ENCODE measurements around the gene SMTN. TPM values are rescaled to one million over a fixed set of nuclear protein-coding genes. Genes with fewer than 3 reads are reported as not detected.

The SMTN gene
- total RNA-seq, 5 donors from 2014 or later (not counting 1 experiment from before 2014, with no cell fraction given) = 2.6 to 10.1 (median 3.8) TPM

- H3K9me3 Mint-ChIP-seq = no peaks in the 10 kb centered on the region
- CTCF ChIA-PET = no interaction called here
- no peak overlapping the region for H3K27ac Mint-ChIP-seq
- no peaks in the 10 kb centered on the region for H3K36me3 Mint-ChIP-seq
- H3K4me3 Mint-ChIP-seq = no peak overlapping the region
- Histone ChIP-seq H3K9me3 (no peaks in the 10 kb centered on the region), H3K4me3 (ENCODE audit: control insufficient read depth in 1 of 2, extremely low read depth in 1 of 2, low read length in 1 of 2) (no peak overlapping the region), H3K36me3 (ENCODE audit: control insufficient read depth in 2 of 2, extremely low read depth in 1 of 2, insufficient read depth in 1 of 2, low read length in 1 of 2) (no peaks in the 10 kb centered on the region), H3K27ac (ENCODE audit: low read length) (no peak overlapping the region), H3K27me3 (replicated peaks in 1 of 2; ENCODE audit: control insufficient read depth in 2 of 2, extremely low read depth in 1 of 2, insufficient read depth in 2 of 2, low read length in 1 of 2) (peaks cover 0 to 24% of the 10 kb centered on the region in 2 experiments), H3K4me1 (ENCODE audit: control insufficient read depth in 1 of 2, extremely low read depth in 1 of 2, insufficient read depth in 2 of 2, low read length in 2 of 2) (no peaks in the 10 kb centered on the region)
- ATAC-seq (replicated peaks in 1 of 4) = no peak
- 67% methylated on average over 2 of the region's 10 CpGs for WGBS (ENCODE audit: insufficient coverage)
- H3K27me3 Mint-ChIP-seq = peaks cover 4 to 8% of the 10 kb centered on the region in 2 donors
- POLR2A ChIA-PET = no interaction called here
- no peaks in the 10 kb centered on the region for H3K4me1 Mint-ChIP-seq
- DNase-seq = no peak
Measured at GRCh38 chr22:31137721-31138120, 56.6 kb downstream of the SMTN start.

DNA sequence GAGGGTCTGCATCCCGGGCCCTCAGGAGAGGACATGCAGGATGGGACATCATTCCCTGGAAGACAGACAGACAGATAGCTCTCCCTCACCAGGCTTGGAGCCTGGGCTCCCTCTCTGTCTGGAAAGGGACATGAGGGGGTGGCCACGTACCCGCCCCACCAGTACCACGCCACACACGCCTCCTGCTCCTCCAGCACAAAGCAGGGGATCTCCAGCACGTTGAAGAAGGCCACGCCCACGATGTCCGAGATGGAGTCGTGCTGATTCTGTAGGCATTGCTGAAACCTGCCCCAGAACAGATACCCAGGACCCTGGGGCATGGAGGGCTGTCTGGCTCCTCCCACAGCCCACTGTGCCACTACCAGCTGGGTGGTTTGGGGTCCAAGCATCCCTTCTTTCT, 57.0 kb downstream of the SMTN start:
- Histone ChIP-seq H3K4me1 (ENCODE audit: control insufficient read depth in 1 of 2, extremely low read depth in 1 of 2, insufficient read depth in 2 of 2, low read length in 2 of 2) (no peaks in the 10 kb centered on the region), H3K36me3 (ENCODE audit: control insufficient read depth in 2 of 2, extremely low read depth in 1 of 2, insufficient read depth in 1 of 2, low read length in 1 of 2) (no peaks in the 10 kb centered on the region), H3K27ac (ENCODE audit: low read length) (no peak overlapping the region), H3K4me3 (ENCODE audit: control insufficient read depth in 1 of 2, extremely low read depth in 1 of 2, low read length in 1 of 2) (no peak overlapping the region), H3K27me3 (replicated peaks in 1 of 2; ENCODE audit: control insufficient read depth in 2 of 2, extremely low read depth in 1 of 2, insufficient read depth in 2 of 2, low read length in 1 of 2) (peaks cover 0 to 24% of the 10 kb centered on the region in 2 experiments), H3K9me3 (no peaks in the 10 kb centered on the region)
- no peak overlapping the region for H3K4me3 Mint-ChIP-seq
- H3K9me3 Mint-ChIP-seq = no peaks in the 10 kb centered on the region
- H3K36me3 Mint-ChIP-seq = no peaks in the 10 kb centered on the region
- CTCF ChIA-PET = interaction anchor here in 1 of 2 donors (0.5 kb wide), 1 partner anchor 185 kb away, joined by 7 read pairs; no protein-coding TSS in a partner anchor
- ATAC-seq (replicated peaks in 1 of 4) = no peak
- peaks cover 4 to 8% of the 10 kb centered on the region in 2 donors for H3K27me3 Mint-ChIP-seq
- no peak overlapping the region for H3K27ac Mint-ChIP-seq
- WGBS (ENCODE audit: insufficient coverage) = 69% methylated on average over 6 of the region's 10 CpGs
- no peak for DNase-seq
- POLR2A ChIA-PET = no interaction called here
- no peaks in the 10 kb centered on the region for H3K4me1 Mint-ChIP-seq

DNA sequence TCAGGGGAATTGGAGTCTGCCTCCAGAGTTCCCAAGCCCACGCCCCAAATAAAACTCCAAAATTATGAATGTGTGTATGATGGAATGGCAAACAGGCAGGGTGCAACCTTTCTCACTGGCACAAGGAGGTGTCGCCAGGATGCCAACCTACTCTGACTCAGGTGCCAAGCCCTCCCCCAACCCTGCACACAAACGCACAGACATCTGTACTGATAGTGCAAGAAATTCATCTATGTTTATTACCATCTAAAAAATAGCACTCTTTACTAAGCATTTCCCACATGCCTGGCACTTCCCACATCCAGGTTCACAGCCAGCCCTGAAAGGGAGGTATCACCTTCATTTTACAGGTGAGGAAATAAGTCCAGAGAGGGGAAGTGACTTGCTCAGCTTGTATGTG, 57.9 kb downstream of the SMTN start:
- Mint-ChIP-seq H3K4me3 (no peak overlapping the region), H3K27ac (no peak overlapping the region), H3K9me3 (no peaks in the 10 kb centered on the region), H3K27me3 (peaks cover 4 to 8% of the 10 kb centered on the region in 2 donors), H3K36me3 (no peaks in the 10 kb centered on the region), H3K4me1 (no peaks in the 10 kb centered on the region)
- Histone ChIP-seq H3K27ac (ENCODE audit: low read length) (no peak overlapping the region), H3K4me1 (ENCODE audit: control insufficient read depth in 1 of 2, extremely low read depth in 1 of 2, insufficient read depth in 2 of 2, low read length in 2 of 2) (no peaks in the 10 kb centered on the region), H3K4me3 (ENCODE audit: control insufficient read depth in 1 of 2, extremely low read depth in 1 of 2, low read length in 1 of 2) (no peak overlapping the region), H3K9me3 (no peaks in the 10 kb centered on the region), H3K36me3 (ENCODE audit: control insufficient read depth in 2 of 2, extremely low read depth in 1 of 2, insufficient read depth in 1 of 2, low read length in 1 of 2) (no peaks in the 10 kb centered on the region), H3K27me3 (replicated peaks in 1 of 2; ENCODE audit: control insufficient read depth in 2 of 2, extremely low read depth in 1 of 2, insufficient read depth in 2 of 2, low read length in 1 of 2) (peaks cover 0 to 24% of the 10 kb centered on the region in 2 experiments)
- POLR2A ChIA-PET = no interaction called here
- DNase-seq (no peak), ATAC-seq (replicated peaks in 1 of 4) (no peak)
- WGBS (ENCODE audit: insufficient coverage) = 63% methylated on average over 2 of the region's 3 CpGs
- CTCF ChIA-PET = no interaction called here

- Histone ChIP-seq H3K27ac (ENCODE audit: low read length) (no peak within 1 kb of the TSS), H3K4me1 (ENCODE audit: control insufficient read depth in 1 of 2, extremely low read depth in 1 of 2, insufficient read depth in 2 of 2, low read length in 2 of 2) (no peaks in the 10 kb centered on the region), H3K4me3 (ENCODE audit: control insufficient read depth in 1 of 2, extremely low read depth in 1 of 2, low read length in 1 of 2) (no peak within 1 kb of the TSS), H3K36me3 (ENCODE audit: control insufficient read depth in 2 of 2, extremely low read depth in 1 of 2, insufficient read depth in 1 of 2, low read length in 1 of 2) (no peaks in the 10 kb centered on the region), H3K9me3 (no peaks in the 10 kb centered on the region), H3K27me3 (replicated peaks in 1 of 2; ENCODE audit: control insufficient read depth in 2 of 2, extremely low read depth in 1 of 2, insufficient read depth in 2 of 2, low read length in 1 of 2) (peaks cover 0 to 24% of the 10 kb centered on the region in 2 experiments)
- DNase-seq (no peak), ATAC-seq (replicated peaks in 1 of 4) (no peak)
- ChIA-PET CTCF (no interaction called here), POLR2A (no interaction called here)
- H3K9me3 Mint-ChIP-seq = peaks cover 0 to 7% (median 2%) of the 10 kb centered on the region in 3 donors
- no peak within 1 kb of the TSS for H3K4me3 Mint-ChIP-seq
- no peak within 1 kb of the TSS for H3K27ac Mint-ChIP-seq
- WGBS (ENCODE audit: insufficient coverage) = 73% methylated on average over 24 of the region's 24 CpGs
- H3K36me3 Mint-ChIP-seq = no peaks in the 10 kb centered on the region
- H3K4me1 Mint-ChIP-seq = no peaks in the 10 kb centered on the region
- H3K27me3 Mint-ChIP-seq = peaks cover 4 to 8% of the 10 kb centered on the region in 2 donors
Measured at GRCh38 chr22:31139866-31140716, 59.0 kb downstream of the SMTN start, which contains the start of gene PLA2G3. Gene PLA2G3, minus strand, starts transcription at chr22:31140508. Its CDS starts 154 bp downstream, at chr22:31140354.

GRCh38 chr22:31140746-31141145, 59.6 kb downstream of the SMTN start:
- ChIA-PET POLR2A (no interaction called here), CTCF (no interaction called here)
- no peaks in the 10 kb centered on the region for H3K36me3 ChIP-seq (ENCODE audit: control insufficient read depth in 2 of 2, extremely low read depth in 1 of 2, insufficient read depth in 1 of 2, low read length in 1 of 2)
- Mint-ChIP-seq H3K36me3 (no peaks in the 10 kb centered on the region), H3K9me3 (peaks cover 0 to 9% (median 5%) of the 10 kb centered on the region in 3 donors), H3K4me3 (no peak overlapping the region), H3K27ac (no peak overlapping the region), H3K27me3 (peaks cover 4 to 8% of the 10 kb centered on the region in 2 donors), H3K4me1 (no peaks in the 10 kb centered on the region)
- H3K4me3 ChIP-seq (ENCODE audit: control insufficient read depth in 1 of 2, extremely low read depth in 1 of 2, low read length in 1 of 2) = no peak overlapping the region
- WGBS (ENCODE audit: insufficient coverage) = 88% methylated on average over 1 of the region's 5 CpGs
- ATAC-seq (replicated peaks in 1 of 4) = no peak
- DNase-seq = no peak
- peaks cover 0 to 24% of the 10 kb centered on the region in 2 experiments for H3K27me3 ChIP-seq (replicated peaks in 1 of 2; ENCODE audit: control insufficient read depth in 2 of 2, extremely low read depth in 1 of 2, insufficient read depth in 2 of 2, low read length in 1 of 2)
- H3K9me3 ChIP-seq = no peaks in the 10 kb centered on the region
- H3K4me1 ChIP-seq (ENCODE audit: control insufficient read depth in 1 of 2, extremely low read depth in 1 of 2, insufficient read depth in 2 of 2, low read length in 2 of 2) = no peaks in the 10 kb centered on the region
- no peak overlapping the region for H3K27ac ChIP-seq (ENCODE audit: low read length)

DNA sequence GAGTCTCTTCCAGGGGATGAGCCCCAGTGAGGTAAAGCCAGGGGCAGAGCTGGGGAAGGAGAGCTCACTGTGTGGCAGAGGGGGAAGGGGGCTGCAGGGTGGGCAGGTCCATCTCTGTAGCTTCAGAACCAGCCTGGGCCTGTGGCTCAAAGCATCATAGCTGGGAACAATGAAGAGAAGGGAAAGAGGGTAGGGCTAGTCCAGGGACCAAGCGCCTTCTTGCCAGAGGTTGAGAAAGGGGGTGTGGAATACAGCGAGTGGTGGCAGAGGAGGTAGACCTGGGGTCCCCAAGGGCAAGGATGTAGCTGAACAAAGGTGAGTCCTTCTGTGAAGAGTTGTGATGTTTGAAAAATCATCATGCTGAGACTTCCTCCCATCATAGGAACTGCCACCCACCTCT, 60.4 kb downstream of the SMTN start:
- Mint-ChIP-seq H3K4me1 (no peaks in the 10 kb centered on the region), H3K27me3 (peaks cover 4 to 8% of the 10 kb centered on the region in 2 donors)
- CTCF ChIA-PET = no interaction called here

More for the DNA sequence above, 60.4 kb downstream of the SMTN start:
- H3K27me3 ChIP-seq (replicated peaks in 1 of 2; ENCODE audit: control insufficient read depth in 2 of 2, extremely low read depth in 1 of 2, insufficient read depth in 2 of 2, low read length in 1 of 2) = peaks cover 0 to 24% of the 10 kb centered on the region in 2 experiments
- no peak for DNase-seq
- H3K4me3 ChIP-seq (ENCODE audit: control insufficient read depth in 1 of 2, extremely low read depth in 1 of 2, low read length in 1 of 2) = no peak overlapping the region
- Mint-ChIP-seq H3K4me3 (no peak overlapping the region), H3K9me3 (peaks cover 0 to 9% (median 5%) of the 10 kb centered on the region in 3 donors), H3K36me3 (no peaks in the 10 kb centered on the region), H3K27ac (no peak overlapping the region)
- no CpG with 5 or more reads among the region's 2 CpGs for WGBS (ENCODE audit: insufficient coverage)
- H3K36me3 ChIP-seq (ENCODE audit: control insufficient read depth in 2 of 2, extremely low read depth in 1 of 2, insufficient read depth in 1 of 2, low read length in 1 of 2) = no peaks in the 10 kb centered on the region
- ATAC-seq (replicated peaks in 1 of 4) = no peak
- H3K9me3 ChIP-seq = no peaks in the 10 kb centered on the region
- no peak overlapping the region for H3K27ac ChIP-seq (ENCODE audit: low read length)
- no peaks in the 10 kb centered on the region for H3K4me1 ChIP-seq (ENCODE audit: control insufficient read depth in 1 of 2, extremely low read depth in 1 of 2, insufficient read depth in 2 of 2, low read length in 2 of 2)
- POLR2A ChIA-PET = interaction anchor here in 1 of 2 donors (0.6 kb wide), 1 partner anchor 501 kb away, joined by 4 read pairs; no protein-coding TSS in a partner anchor

All from T-cell (primary cell).